ENCODE data around the gene ADAM22.

DNA sequence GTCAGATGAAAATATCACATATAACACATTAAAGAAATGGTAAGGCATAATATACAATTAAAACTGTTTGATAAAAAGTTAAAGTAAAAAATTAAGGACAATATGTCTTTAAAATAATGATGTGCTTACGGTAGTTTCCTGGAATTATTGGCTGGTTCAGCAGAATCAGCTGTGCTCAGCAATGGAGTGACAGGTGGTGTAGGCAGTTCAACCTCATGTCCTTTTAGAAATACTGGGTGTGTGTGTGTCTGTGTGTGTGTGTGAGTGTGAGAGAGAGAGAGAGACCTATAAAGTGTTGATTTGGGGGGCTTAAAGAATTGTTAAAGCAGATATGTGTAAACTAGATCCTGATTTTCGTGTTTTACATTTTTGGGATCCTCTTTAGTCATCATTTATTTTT is 141.2 kb downstream of the ADAM22 start:
- TF ChIP-seq POLR2A (IDR thresholded peaks at IDR 0.05) (no peak), POLR2AphosphoS5 (IDR thresholded peaks at IDR 0.05) (no peak)
- TF ChIP-seq, protein P1, sequence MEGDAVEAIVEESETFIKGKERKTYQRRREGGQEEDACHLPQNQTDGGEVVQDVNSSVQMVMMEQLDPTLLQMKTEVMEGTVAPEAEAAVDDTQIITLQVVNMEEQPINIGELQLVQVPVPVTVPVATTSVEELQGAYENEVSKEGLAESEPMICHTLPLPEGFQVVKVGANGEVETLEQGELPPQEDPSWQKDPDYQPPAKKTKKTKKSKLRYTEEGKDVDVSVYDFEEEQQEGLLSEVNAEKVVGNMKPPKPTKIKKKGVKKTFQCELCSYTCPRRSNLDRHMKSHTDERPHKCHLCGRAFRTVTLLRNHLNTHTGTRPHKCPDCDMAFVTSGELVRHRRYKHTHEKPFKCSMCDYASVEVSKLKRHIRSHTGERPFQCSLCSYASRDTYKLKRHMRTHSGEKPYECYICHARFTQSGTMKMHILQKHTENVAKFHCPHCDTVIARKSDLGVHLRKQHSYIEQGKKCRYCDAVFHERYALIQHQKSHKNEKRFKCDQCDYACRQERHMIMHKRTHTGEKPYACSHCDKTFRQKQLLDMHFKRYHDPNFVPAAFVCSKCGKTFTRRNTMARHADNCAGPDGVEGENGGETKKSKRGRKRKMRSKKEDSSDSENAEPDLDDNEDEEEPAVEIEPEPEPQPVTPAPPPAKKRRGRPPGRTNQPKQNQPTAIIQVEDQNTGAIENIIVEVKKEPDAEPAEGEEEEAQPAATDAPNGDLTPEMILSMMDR (IDR thresholded peaks at IDR 0.05 in 8 of 11, conservative IDR thresholded peaks at IDR 0.05 in 3 of 11) = no peak

Measured in spleen (tissue), 7 donors.